VCaP (cell line): ENCODE measurements around the gene CDK6.

Source experiments
- H3K27ac ChIP-seq: fragments of 450-650 bp; 2 replicates; pipeline ENCODE4 v1.5.1; 2017
- CTCF ChIP-seq: fragments of 450-650 bp; conservative IDR thresholded peaks from 2 replicates; pipeline ENCODE4 v1.5.1; 2017; ENCODE audit warnings: mild to moderate bottlenecking, moderate library complexity

The CDK6 gene

GRCh38 chr7:92837000-92837749 is 802 bp upstream of the CDK6 start:
- no peak overlapping the region for H3K27ac ChIP-seq
- TF ChIP-seq CTCF = no peak

- no peak overlapping the region for H3K27ac ChIP-seq
- TF ChIP-seq CTCF = no peak
Observed at GRCh38 chr7:92835851-92836488, 403 bp downstream of the CDK6 start.

GRCh38 chr7:92835261-92835850 is 1.0 kb downstream of the CDK6 start:
- no peak overlapping the region for H3K27ac ChIP-seq
- no peak for TF ChIP-seq CTCF

GRCh38 chr7:92834507-92835260 is 1.7 kb downstream of the CDK6 start:
- TF ChIP-seq CTCF = no peak
- no peak overlapping the region for H3K27ac ChIP-seq

- no peak for TF ChIP-seq CTCF
- H3K27ac ChIP-seq = peak overlapping the region; percentile 52
Observed at GRCh38 chr7:92833766-92834506, 2.4 kb downstream of the CDK6 start.

- peak overlapping the region; percentile 52 for H3K27ac ChIP-seq
- TF ChIP-seq CTCF = peak; percentile 92
Observed at GRCh38 chr7:92833024-92833765, 3.2 kb downstream of the CDK6 start.
